ENCODE data around the gene NDUFA11. TPM values are rescaled to one million over a fixed set of nuclear protein-coding genes. Genes with fewer than 3 reads are reported as not detected.

The NDUFA11 gene
- total and polyA plus RNA-seq, 9 of the 15 experiments (the other 6 are each of a cell fraction or from before 2014, with no cell fraction given) = 63.3 to 486 (median 274) TPM

DNA sequence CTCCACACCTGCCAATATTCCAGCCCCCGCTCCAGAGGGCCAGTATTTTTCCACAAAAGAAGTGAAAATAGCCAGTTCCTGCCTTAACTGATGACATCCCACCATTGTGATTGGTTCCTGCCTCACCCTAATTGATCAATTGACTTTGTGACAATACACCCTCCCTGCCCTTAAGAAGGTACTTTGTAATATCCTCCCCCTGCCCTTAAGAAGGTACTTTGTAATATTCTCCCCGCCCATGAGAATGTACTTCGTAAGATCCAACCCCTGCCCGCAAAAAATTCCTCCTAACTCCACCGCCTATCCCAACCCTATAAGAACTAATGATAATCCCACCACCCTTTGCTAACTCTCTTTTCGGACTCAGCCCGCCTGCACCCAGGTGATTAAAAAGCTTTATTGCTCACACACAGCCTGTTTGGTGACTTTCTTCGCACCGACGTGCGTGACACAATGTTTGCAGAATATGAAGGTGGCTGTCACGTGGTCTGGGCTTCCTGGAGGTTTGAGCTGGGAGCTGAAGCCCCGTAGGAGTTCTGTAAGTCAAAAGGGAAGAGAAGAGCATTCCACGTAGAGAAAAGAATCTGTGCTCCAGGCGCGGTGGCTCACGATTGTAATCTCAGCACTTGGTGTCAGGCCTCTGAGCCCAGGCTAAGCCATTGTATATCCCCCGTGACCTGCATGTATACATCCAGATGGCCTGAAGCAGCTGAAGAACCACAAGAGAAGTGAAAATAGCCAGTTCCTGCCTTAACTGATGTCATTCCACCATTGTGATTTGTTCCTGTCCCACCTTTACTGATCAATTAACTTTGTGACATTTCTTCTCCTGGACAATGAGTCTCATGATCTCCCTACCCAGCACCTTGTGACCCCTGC is 46.1 kb downstream of the NDUFA11 start (continued):
- TF ChIP-seq, protein P1, sequence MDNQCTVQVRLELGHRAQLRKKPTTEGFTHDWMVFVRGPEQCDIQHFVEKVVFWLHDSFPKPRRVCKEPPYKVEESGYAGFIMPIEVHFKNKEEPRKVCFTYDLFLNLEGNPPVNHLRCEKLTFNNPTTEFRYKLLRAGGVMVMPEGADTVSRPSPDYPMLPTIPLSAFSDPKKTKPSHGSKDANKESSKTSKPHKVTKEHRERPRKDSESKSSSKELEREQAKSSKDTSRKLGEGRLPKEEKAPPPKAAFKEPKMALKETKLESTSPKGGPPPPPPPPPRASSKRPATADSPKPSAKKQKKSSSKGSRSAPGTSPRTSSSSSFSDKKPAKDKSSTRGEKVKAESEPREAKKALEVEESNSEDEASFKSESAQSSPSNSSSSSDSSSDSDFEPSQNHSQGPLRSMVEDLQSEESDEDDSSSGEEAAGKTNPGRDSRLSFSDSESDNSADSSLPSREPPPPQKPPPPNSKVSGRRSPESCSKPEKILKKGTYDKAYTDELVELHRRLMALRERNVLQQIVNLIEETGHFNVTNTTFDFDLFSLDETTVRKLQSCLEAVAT (IDR thresholded peaks at IDR 0.05) = no peak
- TF ChIP-seq PYGO2 (tag; IDR thresholded peaks at IDR 0.05) (no peak), ATF1 (CRISPR knock-in tag; IDR thresholded peaks at IDR 0.05) (no peak), ATF1 (tag; IDR thresholded peaks at IDR 0.05) (no peak), ZNF124 (CRISPR knock-in tag; IDR thresholded peaks at IDR 0.05) (no peak), ZKSCAN1 (IDR thresholded peaks at IDR 0.05; ENCODE audit: low read depth, low read length) (no peak), PHB (CRISPR knock-in tag; IDR thresholded peaks at IDR 0.05) (no peak), ZNF584 (CRISPR knock-in tag; IDR thresholded peaks at IDR 0.05; ENCODE audit: low read depth) (no peak), CBX3 (IDR thresholded peaks at IDR 0.05; ENCODE audit: borderline replicate concordance in 1 of 2, low read length in 2 of 2) (peak in 1 of 2 experiments; percentile 36; a peak in 1 of 3 replicates), SREBF1 (IDR thresholded peaks at IDR 0.05; ENCODE audit: borderline replicate concordance, low read depth, low read length) (no peak), CBX5 (IDR thresholded peaks at IDR 0.05; ENCODE audit: borderline replicate concordance, low read depth) (peak; percentile 66; the same call in 1 of the 2 replicates), SMARCB1 (IDR thresholded peaks at IDR 0.05; ENCODE audit: insufficient read length, low read depth) (no peak), CC2D1A (IDR thresholded peaks at IDR 0.05) (no peak), NCOR1 (IDR thresholded peaks at IDR 0.05) (no peak), PRMT5 (CRISPR knock-in tag; IDR thresholded peaks at IDR 0.05) (no peak), HEY1 (CRISPR knock-in tag; IDR thresholded peaks at IDR 0.05; ENCODE audit: borderline replicate concordance) (no peak), YBX1 (IDR thresholded peaks at IDR 0.05) (no peak), HLTF (IDR thresholded peaks at IDR 0.05) (no peak)
- TF ChIP-seq, protein P2, sequence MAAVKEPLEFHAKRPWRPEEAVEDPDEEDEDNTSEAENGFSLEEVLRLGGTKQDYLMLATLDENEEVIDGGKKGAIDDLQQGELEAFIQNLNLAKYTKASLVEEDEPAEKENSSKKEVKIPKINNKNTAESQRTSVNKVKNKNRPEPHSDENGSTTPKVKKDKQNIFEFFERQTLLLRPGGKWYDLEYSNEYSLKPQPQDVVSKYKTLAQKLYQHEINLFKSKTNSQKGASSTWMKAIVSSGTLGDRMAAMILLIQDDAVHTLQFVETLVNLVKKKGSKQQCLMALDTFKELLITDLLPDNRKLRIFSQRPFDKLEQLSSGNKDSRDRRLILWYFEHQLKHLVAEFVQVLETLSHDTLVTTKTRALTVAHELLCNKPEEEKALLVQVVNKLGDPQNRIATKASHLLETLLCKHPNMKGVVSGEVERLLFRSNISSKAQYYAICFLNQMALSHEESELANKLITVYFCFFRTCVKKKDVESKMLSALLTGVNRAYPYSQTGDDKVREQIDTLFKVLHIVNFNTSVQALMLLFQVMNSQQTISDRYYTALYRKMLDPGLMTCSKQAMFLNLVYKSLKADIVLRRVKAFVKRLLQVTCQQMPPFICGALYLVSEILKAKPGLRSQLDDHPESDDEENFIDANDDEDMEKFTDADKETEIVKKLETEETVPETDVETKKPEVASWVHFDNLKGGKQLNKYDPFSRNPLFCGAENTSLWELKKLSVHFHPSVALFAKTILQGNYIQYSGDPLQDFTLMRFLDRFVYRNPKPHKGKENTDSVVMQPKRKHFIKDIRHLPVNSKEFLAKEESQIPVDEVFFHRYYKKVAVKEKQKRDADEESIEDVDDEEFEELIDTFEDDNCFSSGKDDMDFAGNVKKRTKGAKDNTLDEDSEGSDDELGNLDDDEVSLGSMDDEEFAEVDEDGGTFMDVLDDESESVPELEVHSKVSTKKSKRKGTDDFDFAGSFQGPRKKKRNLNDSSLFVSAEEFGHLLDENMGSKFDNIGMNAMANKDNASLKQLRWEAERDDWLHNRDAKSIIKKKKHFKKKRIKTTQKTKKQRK (IDR thresholded peaks at IDR 0.05; ENCODE audit: borderline replicate concordance, low read depth, low read length) = no peak
- TF ChIP-seq, protein P3, sequence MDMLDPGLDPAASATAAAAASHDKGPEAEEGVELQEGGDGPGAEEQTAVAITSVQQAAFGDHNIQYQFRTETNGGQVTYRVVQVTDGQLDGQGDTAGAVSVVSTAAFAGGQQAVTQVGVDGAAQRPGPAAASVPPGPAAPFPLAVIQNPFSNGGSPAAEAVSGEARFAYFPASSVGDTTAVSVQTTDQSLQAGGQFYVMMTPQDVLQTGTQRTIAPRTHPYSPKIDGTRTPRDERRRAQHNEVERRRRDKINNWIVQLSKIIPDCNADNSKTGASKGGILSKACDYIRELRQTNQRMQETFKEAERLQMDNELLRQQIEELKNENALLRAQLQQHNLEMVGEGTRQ (CRISPR knock-in tag; IDR thresholded peaks at IDR 0.05) = peak; percentile 37; the same call in 1 of the 2 replicates
- TF ChIP-seq, protein P4, sequence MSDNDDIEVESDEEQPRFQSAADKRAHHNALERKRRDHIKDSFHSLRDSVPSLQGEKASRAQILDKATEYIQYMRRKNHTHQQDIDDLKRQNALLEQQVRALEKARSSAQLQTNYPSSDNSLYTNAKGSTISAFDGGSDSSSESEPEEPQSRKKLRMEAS (CRISPR knock-in tag; IDR thresholded peaks at IDR 0.05) = no peak
- TF ChIP-seq, protein P5, sequence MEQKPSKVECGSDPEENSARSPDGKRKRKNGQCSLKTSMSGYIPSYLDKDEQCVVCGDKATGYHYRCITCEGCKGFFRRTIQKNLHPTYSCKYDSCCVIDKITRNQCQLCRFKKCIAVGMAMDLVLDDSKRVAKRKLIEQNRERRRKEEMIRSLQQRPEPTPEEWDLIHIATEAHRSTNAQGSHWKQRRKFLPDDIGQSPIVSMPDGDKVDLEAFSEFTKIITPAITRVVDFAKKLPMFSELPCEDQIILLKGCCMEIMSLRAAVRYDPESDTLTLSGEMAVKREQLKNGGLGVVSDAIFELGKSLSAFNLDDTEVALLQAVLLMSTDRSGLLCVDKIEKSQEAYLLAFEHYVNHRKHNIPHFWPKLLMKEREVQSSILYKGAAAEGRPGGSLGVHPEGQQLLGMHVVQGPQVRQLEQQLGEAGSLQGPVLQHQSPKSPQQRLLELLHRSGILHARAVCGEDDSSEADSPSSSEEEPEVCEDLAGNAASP (IDR thresholded peaks at IDR 0.05) = no peak

All from K562 (cell line).